ENCODE data around the gene TGFB1.

The TGFB1 gene

GRCh38 chr19:41321600-41322270, 32.0 kb downstream of the TGFB1 start:
- DNase-seq (ENCODE audit: low read depth in 2 of 2), result no peak

- no peak for DNase-seq (ENCODE audit: low read depth in 2 of 2)
Measured at GRCh38 chr19:41321204-41321599, 32.5 kb downstream of the TGFB1 start.

GRCh38 chr19:41320568-41320967, 33.2 kb downstream of the TGFB1 start:
- no peak for DNase-seq (ENCODE audit: low read depth in 2 of 2)

- no peak for DNase-seq (ENCODE audit: low read depth in 2 of 2)
Measured at GRCh38 chr19:41320185-41320518, 33.6 kb downstream of the TGFB1 start.

- no peak for DNase-seq (ENCODE audit: low read depth in 2 of 2)
Measured at GRCh38 chr19:41319500-41320184, 34.1 kb downstream of the TGFB1 start.

- no peak for DNase-seq (ENCODE audit: low read depth in 2 of 2)
Measured at GRCh38 chr19:41318696-41319499, 34.8 kb downstream of the TGFB1 start.

GRCh38 chr19:41316306-41316920, 37.3 kb downstream of the TGFB1 start:
- DNase-seq (ENCODE audit: low read depth in 2 of 2), result no peak

GRCh38 chr19:41311613-41312012, 42.1 kb downstream of the TGFB1 start:
- DNase-seq (ENCODE audit: low read depth in 2 of 2), result no peak

- no peak for DNase-seq (ENCODE audit: low read depth in 2 of 2)
Measured at GRCh38 chr19:41311072-41311471, 42.6 kb downstream of the TGFB1 start.

GRCh38 chr19:41310033-41310831, 43.5 kb downstream of the TGFB1 start, which contains the start of gene CCDC97:
Gene CCDC97 (plus strand): TSS chr19:41310172. CDS start chr19:41310311, 139 bp downstream.
- DNase-seq (ENCODE audit: low read depth in 2 of 2), result peak; percentile 76 to 85

GRCh38 chr19:41309180-41310032, 44.3 kb downstream of the TGFB1 start:
- no peak for DNase-seq (ENCODE audit: low read depth in 2 of 2)

GRCh38 chr19:41308450-41309179, 45.1 kb downstream of the TGFB1 start:
- DNase-seq (ENCODE audit: low read depth in 2 of 2), result peak; percentile 79 to 91

GRCh38 chr19:41307954-41308449, 45.7 kb downstream of the TGFB1 start:
- DNase-seq (ENCODE audit: low read depth in 2 of 2), result no peak

GRCh38 chr19:41307090-41307875, 46.4 kb downstream of the TGFB1 start:
- no peak for DNase-seq (ENCODE audit: low read depth in 2 of 2)

GRCh38 chr19:41305927-41306793, 47.6 kb downstream of the TGFB1 start:
- DNase-seq (ENCODE audit: low read depth in 2 of 2), result no peak

GRCh38 chr19:41304706-41305483, 48.8 kb downstream of the TGFB1 start:
- no peak for DNase-seq (ENCODE audit: low read depth in 2 of 2)

- no peak for DNase-seq (ENCODE audit: low read depth in 2 of 2)
Measured at GRCh38 chr19:41303954-41304353, 49.8 kb downstream of the TGFB1 start.

Measured in stimulated activated CD8-positive, alpha-beta memory T cell treated with anti-CD3 and anti-CD28 coated beads, Interleukin-2, amount 100 ng/mL, for 48 hours (primary cell).